CD14-positive monocyte (primary cell): ENCODE results near the gene BFAR. TPM values are rescaled to one million over a fixed set of nuclear protein-coding genes. Genes with fewer than 3 reads are reported as not detected.

Experiments
- DNase-seq, 3 donors: peaks; one replicate each; pipeline ENCODE4 v3.0.0-alpha.2; 2011 to 2022
- H2AFZ ChIP-seq: 2 replicates; pipeline ENCODE4 v1.6.0; 2012; ENCODE audit warnings: mild to moderate bottlenecking, low read depth, low read length, inconsistent platforms; ENCODE audit not compliant: insufficient read depth, poor library complexity, severe bottlenecking
- H3K27ac ChIP-seq, 2 donors: 1 replicate in 1 of 2; 2 replicates in 1 of 2; pipeline ENCODE4 v1.5.1; 2012 to 2013; ENCODE audit warnings: low read length in 2 of 2, control low read depth in 1 of 2, inconsistent platforms in 1 of 2, low read depth in 1 of 2, mild to moderate bottlenecking in 1 of 2
- H3K27me3 ChIP-seq, 2 donors: one replicate each; pipeline versions ENCODE4 v1.6.0 to v1.6.1; 2011 to 2013; ENCODE audit warnings: low read length in 2 of 2; ENCODE audit not compliant: control insufficient read depth in 2 of 2, insufficient read depth in 2 of 2
- H3K36me3 ChIP-seq, 2 donors: replicated peaks in 1 of 2; 1 replicate in 1 of 2; 2 replicates in 1 of 2; pipeline versions ENCODE4 v1.5.1 to v1.6.1; 2012 to 2013; ENCODE audit warnings: low read length in 2 of 2, control low read depth in 1 of 2, inconsistent platforms in 1 of 2, mild to moderate bottlenecking in 1 of 2; ENCODE audit not compliant: insufficient read depth in 2 of 2, control insufficient read depth in 1 of 2
- H3K4me1 ChIP-seq, 2 donors: 1 replicate in 1 of 2; 2 replicates in 1 of 2; pipeline versions ENCODE4 v1.5.1 to v1.6.1; 2012 to 2013; ENCODE audit warnings: low read length in 2 of 2, control low read depth in 1 of 2, inconsistent platforms in 1 of 2, mild to moderate bottlenecking in 1 of 2, moderate library complexity in 1 of 2; ENCODE audit not compliant: insufficient read depth in 2 of 2, control insufficient read depth in 1 of 2
- H3K4me2 ChIP-seq: replicated peaks from 2 replicates; pipeline ENCODE3; 2012; ENCODE audit warnings: low read length, moderate library complexity, mild to moderate bottlenecking; ENCODE audit not compliant: poor library complexity, severe bottlenecking; ENCODE audit errors: extremely low read depth
- H3K4me3 ChIP-seq, 3 experiments: fragments of 200-600 bp in 1 of 3; sonication (generic) in 1 of 3; replicated peaks in 1 of 3; 1 replicate in 2 of 3; 2 replicates in 1 of 3; pipeline ENCODE4 v1.5.1; 2011 to 2013; ENCODE audit warnings: low read length in 3 of 3, mild to moderate bottlenecking in 3 of 3, control low read depth in 2 of 3, low read depth in 2 of 3, inconsistent platforms in 1 of 3, moderate library complexity in 1 of 3
- H3K79me2 ChIP-seq: 2 replicates; pipeline ENCODE4 v1.6.0; 2012; ENCODE audit warnings: mild to moderate bottlenecking, control low read depth, inconsistent platforms, low read length, moderate library complexity; ENCODE audit not compliant: insufficient read depth
- H3K9ac ChIP-seq: 2 replicates; pipeline ENCODE4 v1.6.0; 2017; ENCODE audit warnings: low read length, mild to moderate bottlenecking; ENCODE audit not compliant: insufficient read depth, poor library complexity, severe bottlenecking
- H3K9me3 ChIP-seq, 2 donors: replicated peaks in 1 of 2; 1 replicate in 1 of 2; 2 replicates in 1 of 2; pipeline versions ENCODE4 v1.5.1 to v1.6.1; 2012 to 2013; ENCODE audit warnings: low read length in 2 of 2, control low read depth in 1 of 2; ENCODE audit not compliant: control insufficient read depth in 1 of 2, insufficient read depth in 1 of 2
- H4K20me1 ChIP-seq: 2 replicates; pipeline ENCODE4 v1.6.0; 2012; ENCODE audit warnings: mild to moderate bottlenecking, low read length, control low read depth, moderate library complexity; ENCODE audit not compliant: insufficient read depth
- H3K27ac Mint-ChIP-seq, 7 donors: one replicate each; pipeline ENCODE4 v1.8.0; 2020; ENCODE audit warnings: mild to moderate bottlenecking in 7 of 7, mixed read lengths in 7 of 7, moderate library complexity in 6 of 7, inconsistent platforms in 2 of 7
- H3K27me3 Mint-ChIP-seq, 3 donors: one replicate each; pipeline ENCODE4 v1.8.0; 2021 to 2022; ENCODE audit warnings: low read depth in 3 of 3, mild to moderate bottlenecking in 3 of 3, mixed read lengths in 3 of 3, moderate library complexity in 3 of 3, inconsistent platforms in 1 of 3
- H3K36me3 Mint-ChIP-seq, 2 donors: one replicate each; pipeline ENCODE4 v1.8.0; 2020; ENCODE audit warnings: mixed read lengths in 2 of 2, inconsistent platforms in 1 of 2, mild to moderate bottlenecking in 1 of 2
- H3K4me1 Mint-ChIP-seq: one replicate; pipeline ENCODE4 v1.8.0; 2020; ENCODE audit warnings: mild to moderate bottlenecking, mixed read lengths
- H3K4me3 Mint-ChIP-seq, 2 donors: one replicate each; pipeline ENCODE4 v1.8.0; 2020; ENCODE audit warnings: mild to moderate bottlenecking in 2 of 2, mixed read lengths in 2 of 2, moderate library complexity in 1 of 2
- H3K9me3 Mint-ChIP-seq, 7 donors: one replicate each; pipeline ENCODE4 v1.8.0; 2020 to 2022; ENCODE audit warnings: mixed read lengths in 7 of 7, mild to moderate bottlenecking in 6 of 7, moderate library complexity in 6 of 7, inconsistent platforms in 2 of 7
- CTCF ChIP-seq: fragments of 200-600 bp; IDR thresholded peaks from one replicate; pipeline ENCODE4 v1.8.0; 2022; ENCODE audit warnings: antibody characterized with exemption, mild to moderate bottlenecking
- WGBS: methylation state at CpG from one replicate; pipeline ENCODE4 v1.1.5; 2013; ENCODE audit warnings: missing lambda C conversion rate; ENCODE audit not compliant: insufficient coverage; 5-methylcytosine and 5-hydroxymethylcytosine counted together
- intact Hi-C, 2 donors: fragments of 100-400 bp; cut with micrococcal nuclease; formaldehyde crosslinking; loops; one replicate each; pipeline versions ENCODE4 v1.15.0 to v1.15.1; 2023
- polyA plus RNA-seq, 3 donors: library from polyadenylated mRNA; depleted of rRNA in 1 of 3; unstranded in 2 of 3; stranded (reverse) in 1 of 3; fragments of 300-500 nt in 2 of 3; fragments of >200 nt in 1 of 3; fragmentation: Illumina TruSeq in 2 of 3; gene quantifications; 1 replicate in 2 of 3; 2 replicates in 1 of 3; pipeline ENCODE4 v1.2.3, GENCODE V29; 2012 to 2021

Gene BFAR
- polyA plus RNA-seq, 3 donors = 27.5 to 36.0 (median 28.6) TPM

GRCh38 chr16:14608111-14608566 is 24.6 kb upstream of the BFAR start:
- intact Hi-C loops = no loop called here
- no peak overlapping the region for H3K4me2 ChIP-seq
- Mint-ChIP-seq H3K4me1 (no peaks in the 10 kb centered on the region), H3K4me3 (no peak overlapping the region), H3K9me3 (no peaks in the 10 kb centered on the region), H3K27ac (no peak overlapping the region), H3K36me3 (peaks cover 67 to 94% of the 10 kb centered on the region in 2 donors), H3K27me3 (no peaks in the 10 kb centered on the region)
- no peaks in the 10 kb centered on the region for H3K9me3 ChIP-seq
- H3K9ac ChIP-seq = no peak overlapping the region
- H3K4me1 ChIP-seq = no peaks in the 10 kb centered on the region
- H3K36me3 ChIP-seq = peaks cover 73 to 96% of the 10 kb centered on the region in 2 donors
- no CpG with 5 or more reads among the region's 4 CpGs for WGBS
- no peak overlapping the region for H3K4me3 ChIP-seq
- no peak overlapping the region for H3K27ac ChIP-seq
- no peaks in the 10 kb centered on the region for H4K20me1 ChIP-seq
- H3K27me3 ChIP-seq = no peaks in the 10 kb centered on the region
- TF ChIP-seq CTCF = no peak
- no peak for DNase-seq
- H2AFZ ChIP-seq = no peak overlapping the region
- H3K79me2 ChIP-seq = no peaks in the 10 kb centered on the region

- peaks cover 72 to 96% of the 10 kb centered on the region in 2 donors for H3K36me3 ChIP-seq
- Mint-ChIP-seq H3K27me3 (no peaks in the 10 kb centered on the region), H3K4me1 (no peaks in the 10 kb centered on the region), H3K27ac (no peak overlapping the region), H3K36me3 (peaks cover 65 to 94% of the 10 kb centered on the region in 2 donors), H3K4me3 (no peak overlapping the region), H3K9me3 (no peaks in the 10 kb centered on the region)
- no peak for DNase-seq
- no peak overlapping the region for H3K4me2 ChIP-seq
- H3K4me3 ChIP-seq = no peak overlapping the region
- no peaks in the 10 kb centered on the region for H3K79me2 ChIP-seq
- no peak overlapping the region for H2AFZ ChIP-seq
- no CpG with 5 or more reads among the region's 6 CpGs for WGBS
- intact Hi-C loops = no loop called here
- no peak overlapping the region for H3K27ac ChIP-seq
- H3K27me3 ChIP-seq = no peaks in the 10 kb centered on the region
- H4K20me1 ChIP-seq = no peaks in the 10 kb centered on the region
- H3K4me1 ChIP-seq = no peaks in the 10 kb centered on the region
- TF ChIP-seq CTCF = no peak
- no peaks in the 10 kb centered on the region for H3K9me3 ChIP-seq
- H3K9ac ChIP-seq = no peak overlapping the region
Measured at GRCh38 chr16:14608604-14609003, 24.1 kb upstream of the BFAR start.
